ENCODE measurements around the gene NFE2L2.

NFE2L2 gene

DNA sequence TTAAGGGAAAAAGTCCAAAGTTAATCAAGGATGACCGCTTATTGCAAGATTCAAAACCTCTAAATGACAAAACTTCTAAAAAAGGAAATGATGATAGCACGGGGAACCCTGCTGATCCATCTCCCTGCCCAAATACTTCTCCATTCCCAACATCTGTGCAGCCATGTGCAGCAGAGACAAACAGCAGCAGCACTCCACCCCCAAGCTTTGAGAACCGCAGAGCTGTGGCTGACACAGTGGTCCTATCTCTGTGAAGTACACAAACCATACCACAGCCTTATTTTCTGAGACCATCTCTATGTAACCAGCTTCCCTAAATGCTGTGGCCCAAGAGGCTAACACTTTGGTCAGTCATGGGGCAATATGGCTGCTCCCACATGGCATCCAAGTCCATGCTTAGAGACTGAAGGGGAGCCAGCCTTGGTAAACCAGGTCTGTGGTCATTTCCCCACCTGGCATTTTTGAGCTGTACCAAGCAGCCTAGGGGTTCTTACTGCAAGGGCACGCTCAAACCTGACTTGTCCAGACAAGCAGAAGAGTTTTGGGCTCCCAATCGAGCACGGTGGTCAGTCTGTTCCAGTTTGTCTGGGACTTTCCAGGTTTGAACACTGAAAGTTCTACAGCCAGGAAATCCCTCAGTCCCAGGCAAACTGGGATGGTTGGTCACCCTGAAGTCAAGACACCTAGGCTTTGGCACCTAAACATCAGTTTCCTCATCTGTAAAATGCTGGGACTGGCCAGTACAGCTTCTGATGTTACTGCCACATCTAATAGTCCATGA is 17.1 kb upstream of the NFE2L2 start:
- TF ChIP-seq OSR1 (CRISPR knock-in tag; IDR thresholded peaks at IDR 0.05), result no peak
- no peak for TF ChIP-seq ZFP3 (CRISPR knock-in tag; IDR thresholded peaks at IDR 0.05)
- no peak for ATAC-seq

DNA sequence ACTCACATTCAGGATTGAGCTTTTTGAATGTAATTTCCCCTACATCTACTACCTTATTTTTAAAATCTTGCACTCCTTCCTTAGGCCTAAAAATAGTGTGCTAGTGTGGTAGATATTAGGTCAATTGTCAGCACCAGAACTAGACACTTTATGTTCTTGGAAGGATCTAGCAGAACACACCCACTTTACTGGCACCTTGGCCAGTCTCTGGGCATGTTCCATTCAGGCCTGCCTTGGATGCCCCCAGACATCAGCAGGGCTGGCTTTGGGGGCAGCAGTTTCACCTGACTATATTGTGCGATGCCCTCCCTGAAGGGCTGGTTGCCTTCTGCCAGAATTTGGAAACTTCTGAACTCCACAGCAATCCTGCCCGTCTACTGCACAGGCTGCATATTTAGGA is 15.3 kb upstream of the NFE2L2 start:
- ATAC-seq, result no peak
- no peak for TF ChIP-seq ESRRG (CRISPR knock-in tag; IDR thresholded peaks at IDR 0.05)
- no peak for TF ChIP-seq GLIS3 (CRISPR knock-in tag; IDR thresholded peaks at IDR 0.05)
- no peak for TF ChIP-seq BACH2 (CRISPR knock-in tag; IDR thresholded peaks at IDR 0.05; ENCODE audit: borderline replicate concordance)
- TF ChIP-seq, protein P1, sequence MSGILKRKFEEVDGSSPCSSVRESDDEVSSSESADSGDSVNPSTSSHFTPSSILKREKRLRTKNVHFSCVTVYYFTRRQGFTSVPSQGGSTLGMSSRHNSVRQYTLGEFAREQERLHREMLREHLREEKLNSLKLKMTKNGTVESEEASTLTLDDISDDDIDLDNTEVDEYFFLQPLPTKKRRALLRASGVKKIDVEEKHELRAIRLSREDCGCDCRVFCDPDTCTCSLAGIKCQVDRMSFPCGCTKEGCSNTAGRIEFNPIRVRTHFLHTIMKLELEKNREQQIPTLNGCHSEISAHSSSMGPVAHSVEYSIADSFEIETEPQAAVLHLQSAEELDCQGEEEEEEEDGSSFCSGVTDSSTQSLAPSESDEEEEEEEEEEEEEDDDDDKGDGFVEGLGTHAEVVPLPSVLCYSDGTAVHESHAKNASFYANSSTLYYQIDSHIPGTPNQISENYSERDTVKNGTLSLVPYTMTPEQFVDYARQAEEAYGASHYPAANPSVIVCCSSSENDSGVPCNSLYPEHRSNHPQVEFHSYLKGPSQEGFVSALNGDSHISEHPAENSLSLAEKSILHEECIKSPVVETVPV (CRISPR knock-in tag; IDR thresholded peaks at IDR 0.05), result no peak
- TF ChIP-seq ZFP30 (CRISPR knock-in tag; IDR thresholded peaks at IDR 0.05), result no peak
- no peak for TF ChIP-seq ZFP3 (CRISPR knock-in tag; IDR thresholded peaks at IDR 0.05)
- TF ChIP-seq RARB (CRISPR knock-in tag; IDR thresholded peaks at IDR 0.05), result no peak
- no peak for TF ChIP-seq ZC3H10 (CRISPR knock-in tag; IDR thresholded peaks at IDR 0.05)
- TF ChIP-seq CSDC2 (CRISPR knock-in tag; IDR thresholded peaks at IDR 0.05), result no peak
- TF ChIP-seq ARNTL (CRISPR knock-in tag; IDR thresholded peaks at IDR 0.05; ENCODE audit: borderline replicate concordance, low read depth), result no peak
- TF ChIP-seq, protein P2, sequence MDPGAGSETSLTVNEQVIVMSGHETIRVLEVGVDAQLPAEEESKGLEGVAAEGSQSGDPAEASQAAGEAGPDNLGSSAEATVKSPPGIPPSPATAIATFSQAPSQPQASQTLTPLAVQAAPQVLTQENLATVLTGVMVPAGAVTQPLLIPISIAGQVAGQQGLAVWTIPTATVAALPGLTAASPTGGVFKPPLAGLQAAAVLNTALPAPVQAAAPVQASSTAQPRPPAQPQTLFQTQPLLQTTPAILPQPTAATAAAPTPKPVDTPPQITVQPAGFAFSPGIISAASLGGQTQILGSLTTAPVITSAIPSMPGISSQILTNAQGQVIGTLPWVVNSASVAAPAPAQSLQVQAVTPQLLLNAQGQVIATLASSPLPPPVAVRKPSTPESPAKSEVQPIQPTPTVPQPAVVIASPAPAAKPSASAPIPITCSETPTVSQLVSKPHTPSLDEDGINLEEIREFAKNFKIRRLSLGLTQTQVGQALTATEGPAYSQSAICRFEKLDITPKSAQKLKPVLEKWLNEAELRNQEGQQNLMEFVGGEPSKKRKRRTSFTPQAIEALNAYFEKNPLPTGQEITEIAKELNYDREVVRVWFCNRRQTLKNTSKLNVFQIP (CRISPR knock-in tag; IDR thresholded peaks at IDR 0.05; ENCODE audit: borderline replicate concordance, low read depth), result no peak
- TF ChIP-seq PPARA (CRISPR knock-in tag; IDR thresholded peaks at IDR 0.05; ENCODE audit: borderline replicate concordance), result no peak
- TF ChIP-seq, protein P3, sequence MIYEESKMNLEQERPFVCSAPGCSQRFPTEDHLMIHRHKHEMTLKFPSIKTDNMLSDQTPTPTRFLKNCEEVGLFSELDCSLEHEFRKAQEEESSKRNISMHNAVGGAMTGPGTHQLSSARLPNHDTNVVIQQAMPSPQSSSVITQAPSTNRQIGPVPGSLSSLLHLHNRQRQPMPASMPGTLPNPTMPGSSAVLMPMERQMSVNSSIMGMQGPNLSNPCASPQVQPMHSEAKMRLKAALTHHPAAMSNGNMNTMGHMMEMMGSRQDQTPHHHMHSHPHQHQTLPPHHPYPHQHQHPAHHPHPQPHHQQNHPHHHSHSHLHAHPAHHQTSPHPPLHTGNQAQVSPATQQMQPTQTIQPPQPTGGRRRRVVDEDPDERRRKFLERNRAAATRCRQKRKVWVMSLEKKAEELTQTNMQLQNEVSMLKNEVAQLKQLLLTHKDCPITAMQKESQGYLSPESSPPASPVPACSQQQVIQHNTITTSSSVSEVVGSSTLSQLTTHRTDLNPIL (CRISPR knock-in tag; IDR thresholded peaks at IDR 0.05; ENCODE audit: low read depth), result no peak
- TF ChIP-seq, protein P4, sequence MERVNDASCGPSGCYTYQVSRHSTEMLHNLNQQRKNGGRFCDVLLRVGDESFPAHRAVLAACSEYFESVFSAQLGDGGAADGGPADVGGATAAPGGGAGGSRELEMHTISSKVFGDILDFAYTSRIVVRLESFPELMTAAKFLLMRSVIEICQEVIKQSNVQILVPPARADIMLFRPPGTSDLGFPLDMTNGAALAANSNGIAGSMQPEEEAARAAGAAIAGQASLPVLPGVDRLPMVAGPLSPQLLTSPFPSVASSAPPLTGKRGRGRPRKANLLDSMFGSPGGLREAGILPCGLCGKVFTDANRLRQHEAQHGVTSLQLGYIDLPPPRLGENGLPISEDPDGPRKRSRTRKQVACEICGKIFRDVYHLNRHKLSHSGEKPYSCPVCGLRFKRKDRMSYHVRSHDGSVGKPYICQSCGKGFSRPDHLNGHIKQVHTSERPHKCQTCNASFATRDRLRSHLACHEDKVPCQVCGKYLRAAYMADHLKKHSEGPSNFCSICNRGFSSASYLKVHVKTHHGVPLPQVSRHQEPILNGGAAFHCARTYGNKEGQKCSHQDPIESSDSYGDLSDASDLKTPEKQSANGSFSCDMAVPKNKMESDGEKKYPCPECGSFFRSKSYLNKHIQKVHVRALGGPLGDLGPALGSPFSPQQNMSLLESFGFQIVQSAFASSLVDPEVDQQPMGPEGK (CRISPR knock-in tag; IDR thresholded peaks at IDR 0.05; ENCODE audit: borderline replicate concordance), result no peak
- TF ChIP-seq OSR1 (CRISPR knock-in tag; IDR thresholded peaks at IDR 0.05), result no peak
- TF ChIP-seq ZNF565 (CRISPR knock-in tag; conservative IDR thresholded peaks at IDR 0.05; ENCODE audit: low read depth), result no peak

DNA sequence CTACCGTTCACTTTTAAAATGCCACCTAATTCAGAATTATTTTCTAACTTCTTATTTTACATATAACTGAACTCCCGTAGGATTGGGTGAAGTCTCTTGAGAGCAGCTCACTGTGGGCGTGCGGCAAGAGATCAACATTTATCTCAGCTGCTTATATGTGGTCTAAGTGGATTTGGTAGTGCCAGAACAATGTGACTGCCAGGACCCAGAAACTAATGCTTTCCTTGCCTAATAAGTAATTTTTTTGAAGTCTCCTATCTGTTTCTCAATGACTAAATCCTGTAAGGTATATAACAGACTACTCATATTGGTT is 11.2 kb upstream of the NFE2L2 start:
- no peak for ATAC-seq
- TF ChIP-seq ZFP30 (CRISPR knock-in tag; IDR thresholded peaks at IDR 0.05), result no peak
- 0 out of 2 replicates have a peak, but pooled peaks have one; percentile 11 for TF ChIP-seq ISL1 (CRISPR knock-in tag; IDR thresholded peaks at IDR 0.05)

DNA sequence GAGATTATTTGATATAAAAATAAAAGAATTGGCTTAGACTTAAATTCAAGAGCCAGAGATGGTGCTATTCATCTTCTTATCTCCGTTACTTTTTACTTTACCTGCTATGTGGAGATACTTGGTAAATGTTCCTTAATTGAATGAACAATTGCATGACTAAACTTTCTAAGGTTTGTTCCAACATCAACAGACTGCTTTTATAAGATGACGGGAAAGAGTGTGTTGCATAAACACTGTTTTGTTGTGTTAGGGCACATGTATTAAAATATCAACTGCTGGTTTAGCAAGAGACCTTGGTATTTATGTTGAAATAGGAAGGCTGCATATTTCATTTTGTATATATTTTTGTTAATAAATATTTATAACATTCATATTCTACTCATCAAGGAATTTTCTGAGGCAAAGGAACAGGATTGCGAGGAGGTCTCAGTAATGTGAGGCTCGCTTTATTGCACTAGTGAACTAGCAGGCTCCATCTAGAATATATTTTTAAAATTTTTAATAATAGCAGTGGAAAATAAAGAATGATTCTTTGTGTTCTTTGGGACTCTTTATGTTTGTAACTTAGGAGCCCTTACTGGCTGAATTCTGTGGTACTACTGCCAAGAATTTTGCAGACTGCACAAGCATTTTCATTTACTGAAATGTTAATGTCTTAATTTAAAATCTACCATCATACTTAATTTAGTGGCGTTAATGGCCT is 10.7 kb upstream of the NFE2L2 start:
- ATAC-seq, result peak; percentile 32; the same call in 1 of the 3 replicates
- no peak for TF ChIP-seq TOX (CRISPR knock-in tag; IDR thresholded peaks at IDR 0.05; ENCODE audit: borderline replicate concordance)
- TF ChIP-seq ISL1 (CRISPR knock-in tag; IDR thresholded peaks at IDR 0.05), result peak; percentile 88

DNA sequence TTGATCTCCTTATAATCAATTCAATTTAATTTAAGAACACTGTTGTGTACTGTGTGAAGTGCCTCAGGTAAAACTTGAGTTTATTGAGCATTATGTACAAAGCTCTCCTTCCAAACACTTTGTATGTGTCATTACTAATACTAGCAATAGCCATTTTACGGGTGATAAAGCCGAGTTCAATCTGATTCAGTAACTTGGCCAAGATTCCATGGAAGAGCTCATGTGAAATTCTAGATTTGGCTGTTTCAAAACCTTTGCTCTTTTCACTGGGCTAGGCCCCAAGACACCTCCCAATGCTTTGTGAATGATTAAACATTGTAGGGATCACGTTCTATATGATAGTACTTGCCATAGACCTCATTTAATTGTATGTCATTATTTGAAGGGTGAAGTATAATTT is 8.9 kb upstream of the NFE2L2 start:
- TF ChIP-seq SNAI2 (CRISPR knock-in tag; IDR thresholded peaks at IDR 0.05), result no peak
- TF ChIP-seq CSDC2 (CRISPR knock-in tag; IDR thresholded peaks at IDR 0.05), result no peak
- TF ChIP-seq OSR1 (CRISPR knock-in tag; IDR thresholded peaks at IDR 0.05), result no peak
- no peak for TF ChIP-seq RARB (CRISPR knock-in tag; IDR thresholded peaks at IDR 0.05)
- ATAC-seq, result no peak

Measured in SK-N-SH treated with all-trans-retinoic acid at 6 μM for 48 hours (cell line).